Measurements from ENCODE around the gene CD3E.
A peak's percentile ranks its signal among the peaks of the same experiment; 100 is the strongest.

The CD3E gene
- total RNA-seq: 130 to 194 (median 157) reads per million in 4 donors

GRCh38 chr11:118304568-118305248 lies at the start of gene CD3E:
TSS of gene CD3E (plus strand) at chr11:118304730. CDS start at chr11:118304953, 223 bp downstream.
- peak in 4 of 5 donors; percentile 42 to 85 (median 52) for DNase-seq

GRCh38 chr11:118258410-118258809 lies 46.1 kb upstream of the CD3E start:
- peak in 1 of 5 donors; percentile 26 for DNase-seq

- DNase-seq: no peak
These were observed 45.4 kb upstream of the CD3E start for GRCh38 chr11:118259138-118259537.

GRCh38 chr11:118260353-118260752 lies 44.2 kb upstream of the CD3E start:
- DNase-seq: no peak

GRCh38 chr11:118263112-118263511 lies 41.4 kb upstream of the CD3E start:
- no peak for DNase-seq

GRCh38 chr11:118263695-118264568 lies 40.6 kb upstream of the CD3E start, which contains the start of gene MPZL2:
TSS of gene MPZL2 (minus strand) at chr11:118264297. CDS start at chr11:118264153, 144 bp downstream.
- DNase-seq: peak in 1 of 5 donors; percentile 18

- DNase-seq: no peak
These were observed 39.7 kb upstream of the CD3E start for GRCh38 chr11:118264569-118265465.

- no peak for DNase-seq
These were observed 38.6 kb upstream of the CD3E start for GRCh38 chr11:118265954-118266353.

GRCh38 chr11:118267486-118267885 lies 37.0 kb upstream of the CD3E start:
- no peak for DNase-seq

GRCh38 chr11:118272001-118272400 lies 32.5 kb upstream of the CD3E start:
- DNase-seq: no peak

GRCh38 chr11:118274186-118274585 lies 30.3 kb upstream of the CD3E start:
- DNase-seq: no peak

GRCh38 chr11:118275176-118275575 lies 29.4 kb upstream of the CD3E start:
- DNase-seq: no peak

GRCh38 chr11:118276422-118276821 lies 28.1 kb upstream of the CD3E start:
- DNase-seq: no peak

GRCh38 chr11:118277312-118277711 lies 27.2 kb upstream of the CD3E start:
- peak in 1 of 5 donors; percentile 43 for DNase-seq

- DNase-seq: peak in 1 of 5 donors; percentile 35
These were observed 23.2 kb upstream of the CD3E start for GRCh38 chr11:118281284-118281683.

- DNase-seq: no peak
These were observed 21.9 kb upstream of the CD3E start for GRCh38 chr11:118282606-118283005.

GRCh38 chr11:118283037-118283636 lies 21.4 kb upstream of the CD3E start:
- no peak for DNase-seq

- DNase-seq: no peak
These were observed 20.7 kb upstream of the CD3E start for GRCh38 chr11:118283756-118284350.

- no peak for DNase-seq
These were observed 18.0 kb upstream of the CD3E start for GRCh38 chr11:118286545-118286944.

- no peak for DNase-seq
These were observed 17.5 kb upstream of the CD3E start for GRCh38 chr11:118287006-118287405.

- DNase-seq: no peak
These were observed 15.1 kb upstream of the CD3E start for GRCh38 chr11:118289401-118289800.

- DNase-seq: peak in 3 of 5 donors; percentile 22 to 68 (median 25)
These were observed 13.6 kb upstream of the CD3E start for GRCh38 chr11:118290923-118291322.
